Activated CD4-positive, CD25-positive, alpha-beta regulatory T cell treated with anti-CD3 and anti-CD28 coated beads, Interleukin-2, amount 50 U/mL, for 16 hours (primary cell): Measurements from ENCODE around the gene C2CD4A.
"Not testable (repeated sequence)": the region's sequence is repeated elsewhere in the genome, so short reads cannot be mapped to it uniquely, and the experiment has no call there.

Source experiments
- DNase-seq: peaks from one replicate; pipeline ENCODE4 v3.0.0-alpha.2; 2020; ENCODE audit warnings: low read depth, low spot score

Gene C2CD4A

GRCh38 chr15:62066663-62067447, at the start of gene C2CD4A:
Gene C2CD4A, plus strand, starts transcription at chr15:62066977. Its CDS starts 637 bp downstream, at chr15:62067614.
- no peak for DNase-seq

- DNase-seq = no peak
These were observed 46.1 kb upstream of the C2CD4A start for GRCh38 chr15:62020576-62021160.

DNA sequence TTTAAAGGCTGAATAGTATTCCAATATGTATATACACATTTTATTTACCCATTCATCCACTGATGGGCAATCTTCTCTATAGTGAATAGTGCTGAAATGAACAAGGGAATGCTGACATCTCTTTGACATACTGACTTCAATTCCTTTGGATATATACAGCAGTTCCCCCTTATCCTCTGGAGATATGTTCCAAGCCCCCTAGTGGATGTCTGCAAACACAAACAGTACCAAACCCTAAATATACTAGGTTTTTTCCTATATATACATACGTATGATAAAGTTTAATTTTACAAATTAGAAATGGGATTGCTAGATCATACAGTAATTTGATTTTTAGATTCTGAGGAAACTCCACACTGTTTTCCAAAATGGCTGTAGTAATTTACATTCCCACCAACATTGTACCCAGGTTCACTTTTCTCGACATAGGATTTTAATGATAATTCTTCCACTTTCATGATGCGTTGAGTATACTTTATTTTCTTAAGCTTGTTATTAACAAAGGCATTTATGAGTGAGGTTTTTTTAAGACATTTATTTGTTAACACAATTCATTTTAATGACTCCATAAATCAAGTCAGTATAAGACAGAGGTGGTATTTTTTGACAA, 44.7 kb upstream of the C2CD4A start:
- no peak for DNase-seq

DNA sequence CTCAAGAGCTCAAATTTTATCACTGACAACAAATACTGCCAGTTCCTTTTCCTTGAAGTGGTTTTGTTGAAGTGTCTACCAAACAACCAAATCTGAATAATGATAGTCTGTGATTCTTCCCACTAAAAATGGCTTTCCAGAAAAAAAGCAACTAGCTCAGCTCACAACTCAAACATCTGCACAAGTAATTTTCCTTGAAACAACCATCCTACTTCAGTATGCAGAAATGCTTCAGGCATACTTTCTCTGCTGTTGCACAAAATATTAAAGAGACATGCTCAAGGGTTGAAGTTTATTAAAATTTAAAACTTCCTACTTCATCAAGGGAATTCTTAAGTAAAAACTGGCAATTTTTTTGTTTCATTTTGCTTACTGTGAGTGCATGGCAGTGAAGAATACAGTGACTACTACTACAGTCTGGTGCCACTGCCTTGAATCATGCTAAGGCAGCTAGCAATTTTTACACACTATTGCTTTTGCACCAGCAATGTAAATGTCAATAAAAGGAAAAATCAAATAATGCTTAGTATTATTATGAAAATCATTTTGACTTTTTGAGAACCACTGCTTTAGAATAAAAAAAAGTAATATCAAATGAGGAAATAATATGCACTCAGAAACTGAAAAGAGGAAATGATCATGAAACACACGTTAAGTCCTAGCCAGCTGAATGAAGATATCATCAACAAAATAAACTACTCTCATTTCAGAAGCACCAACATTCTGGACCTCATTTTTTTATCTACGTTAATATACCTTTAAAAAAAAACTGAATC, 40.1 kb upstream of the C2CD4A start:
- DNase-seq = no peak

DNA sequence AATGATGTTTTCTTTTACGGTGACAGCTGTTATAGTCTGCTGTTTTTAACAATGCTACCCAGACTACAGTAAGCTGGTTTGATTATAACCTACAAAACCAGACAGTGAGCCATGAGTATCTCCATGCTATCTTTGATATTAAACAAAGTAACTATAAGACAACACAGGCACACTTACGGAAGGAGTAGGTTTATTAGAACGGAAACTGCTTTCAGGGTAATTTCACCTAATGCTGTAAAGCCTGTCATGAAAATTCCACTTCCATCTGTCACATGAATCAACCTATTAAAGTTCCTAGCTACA, 39.6 kb upstream of the C2CD4A start:
- no peak for DNase-seq

DNA sequence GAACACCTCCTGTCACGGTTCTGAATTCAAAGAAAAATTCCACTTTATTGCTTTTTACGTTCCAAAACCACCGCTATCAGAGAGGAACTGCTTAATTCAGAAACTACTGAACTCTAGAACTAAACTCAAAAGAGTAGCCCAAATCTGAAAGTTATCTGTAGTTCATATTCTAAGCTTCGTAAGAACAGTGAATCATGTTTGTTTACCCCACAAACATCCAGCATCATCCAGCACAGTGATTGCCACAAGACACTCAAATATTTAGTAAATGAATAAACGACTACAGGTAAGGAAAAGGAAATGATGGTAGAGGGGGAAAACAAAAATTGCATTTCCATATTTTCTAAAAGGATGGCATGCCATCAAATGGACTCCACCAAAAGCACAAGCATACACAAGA, 38.9 kb upstream of the C2CD4A start:
- no peak for DNase-seq

DNA sequence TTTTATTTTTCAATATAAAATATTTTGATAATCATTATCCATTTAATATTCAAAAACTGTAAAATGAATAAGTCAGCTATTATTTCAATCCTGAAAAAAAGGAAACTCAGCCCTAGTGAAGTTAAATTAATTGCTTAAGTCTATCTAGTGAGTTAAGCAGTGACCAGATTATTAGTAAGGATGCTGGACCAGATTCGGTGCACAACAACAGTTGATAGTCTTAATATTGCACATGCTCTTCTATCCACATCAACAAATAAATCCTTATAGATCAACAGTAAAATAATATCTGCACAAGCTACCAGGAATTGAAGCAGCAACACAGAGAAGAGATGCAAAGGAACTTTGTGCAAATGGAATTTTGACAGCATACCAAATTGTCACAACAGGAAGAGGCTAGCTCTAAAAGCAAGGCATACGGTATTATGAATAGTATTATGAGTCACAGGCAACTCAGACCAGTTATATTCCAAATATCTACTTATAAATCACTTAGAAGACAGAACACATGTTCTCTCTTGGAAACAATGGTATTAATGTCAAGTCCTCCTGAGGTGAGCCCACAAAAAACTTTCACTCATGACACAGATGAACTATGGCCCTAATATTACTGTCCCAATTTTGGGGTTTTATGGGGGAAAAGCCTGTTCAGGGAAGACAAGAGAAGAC, 31.4 kb upstream of the C2CD4A start:
- DNase-seq = no peak

DNA sequence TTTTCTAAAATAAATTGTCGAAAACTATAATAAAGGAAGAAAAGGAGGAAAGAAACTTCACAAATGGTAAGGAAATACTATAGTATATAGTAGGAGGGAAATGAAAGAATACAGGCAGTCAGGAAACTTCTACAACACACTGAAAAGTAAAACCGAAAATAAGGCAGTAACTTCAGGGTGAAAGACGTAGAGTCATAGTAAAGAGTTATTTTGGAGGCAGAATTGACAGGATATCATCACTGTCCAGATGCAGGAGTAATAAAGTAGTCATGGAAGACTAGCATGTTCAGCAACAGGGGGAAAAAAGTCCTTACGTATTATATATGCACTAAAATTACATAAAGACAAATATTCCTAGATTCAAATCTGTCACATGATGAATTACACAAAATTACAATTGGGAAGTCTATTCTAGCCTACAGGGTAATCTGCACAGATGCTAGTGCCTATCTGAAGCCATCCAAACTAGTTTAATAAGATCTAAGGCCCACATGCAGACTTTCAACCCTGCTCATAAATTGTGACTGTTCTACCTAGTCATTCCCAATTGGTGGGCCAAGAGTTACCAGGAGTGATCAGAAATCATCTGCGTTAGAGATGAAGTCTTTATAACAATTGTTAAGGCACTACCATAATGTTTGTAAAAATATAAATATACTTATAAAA, 20.6 kb upstream of the C2CD4A start:
- DNase-seq = no peak

- DNase-seq = no peak
These were observed 19.4 kb upstream of the C2CD4A start for GRCh38 chr15:62047282-62047827.

DNA sequence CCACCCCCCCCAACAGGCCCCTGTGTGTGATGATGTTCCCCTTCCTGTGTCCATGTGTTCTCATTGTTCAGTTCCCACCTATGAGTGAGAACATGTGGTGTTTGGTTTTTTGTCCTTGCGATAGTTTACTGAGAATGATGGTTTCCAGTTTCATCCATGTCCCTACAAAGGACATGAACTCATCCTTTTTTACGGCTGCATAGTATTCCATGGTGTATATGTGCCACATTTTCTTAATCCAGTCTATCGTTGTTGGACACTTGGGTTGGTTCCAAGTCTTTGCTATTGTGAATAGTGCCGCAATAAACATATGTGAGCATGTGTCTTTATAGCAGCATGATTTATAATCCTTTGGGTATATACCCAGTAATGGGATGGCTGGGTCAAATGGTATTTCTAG, 18.5 kb upstream of the C2CD4A start:
- not testable (repeated sequence) for DNase-seq

DNA sequence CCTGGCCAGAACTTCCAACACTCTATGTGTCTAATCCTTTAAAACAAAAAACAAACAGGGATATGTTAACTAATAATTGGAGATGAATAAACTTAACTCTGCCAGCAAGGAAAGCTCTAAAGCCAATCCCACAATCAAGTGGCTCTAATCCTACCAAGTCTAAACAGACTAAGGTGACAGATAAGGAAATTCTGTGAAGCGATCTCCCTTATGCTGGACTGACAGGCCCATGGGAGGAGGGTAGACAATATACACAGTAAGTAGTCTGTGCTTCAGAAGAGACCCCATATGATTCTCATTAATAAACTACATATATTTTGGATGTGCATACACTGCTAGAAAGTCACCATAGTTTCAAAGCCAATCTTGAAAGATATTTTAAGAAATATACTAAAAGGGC, 16.7 kb upstream of the C2CD4A start:
- no peak for DNase-seq

DNA sequence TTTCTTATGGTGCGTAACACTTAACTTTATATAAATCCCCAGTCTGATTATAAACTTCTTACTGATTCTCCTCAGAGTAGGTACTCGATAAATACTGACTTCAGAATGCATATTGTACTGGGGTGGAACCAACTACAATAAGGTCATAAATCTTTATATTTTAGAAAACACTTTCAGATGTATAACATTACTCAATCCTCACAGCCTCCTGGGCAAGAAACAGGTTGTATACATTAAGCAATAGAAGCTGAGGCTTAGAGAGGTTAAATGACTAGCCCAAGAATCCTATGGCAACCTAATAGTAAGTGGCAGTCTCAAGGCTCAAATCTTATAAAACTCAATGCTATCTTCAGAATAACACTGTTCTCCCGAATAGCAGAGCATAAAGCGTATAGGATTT, 15.6 kb upstream of the C2CD4A start:
- DNase-seq = no peak

DNA sequence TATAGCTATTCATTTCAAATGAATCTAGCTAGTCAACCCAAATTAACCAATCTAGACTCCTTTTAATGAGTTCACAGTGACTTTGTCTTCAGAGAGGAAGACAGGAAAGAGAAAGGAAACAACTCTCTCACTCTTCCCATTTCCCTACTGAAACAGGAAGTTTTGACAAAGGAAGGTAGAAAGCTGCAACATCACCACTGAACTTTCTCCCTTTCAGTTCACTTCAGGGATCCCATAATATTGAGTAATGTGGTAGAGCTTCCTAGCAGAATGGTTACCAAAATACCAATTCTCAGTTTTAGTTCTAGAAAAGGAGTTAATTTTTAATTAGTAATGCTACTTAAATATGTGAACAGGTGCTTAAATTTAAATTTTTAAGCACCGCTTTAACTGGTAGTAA, 14.1 kb upstream of the C2CD4A start:
- DNase-seq = no peak

GRCh38 chr15:62053439-62054085, 13.2 kb upstream of the C2CD4A start:
- no peak for DNase-seq

DNA sequence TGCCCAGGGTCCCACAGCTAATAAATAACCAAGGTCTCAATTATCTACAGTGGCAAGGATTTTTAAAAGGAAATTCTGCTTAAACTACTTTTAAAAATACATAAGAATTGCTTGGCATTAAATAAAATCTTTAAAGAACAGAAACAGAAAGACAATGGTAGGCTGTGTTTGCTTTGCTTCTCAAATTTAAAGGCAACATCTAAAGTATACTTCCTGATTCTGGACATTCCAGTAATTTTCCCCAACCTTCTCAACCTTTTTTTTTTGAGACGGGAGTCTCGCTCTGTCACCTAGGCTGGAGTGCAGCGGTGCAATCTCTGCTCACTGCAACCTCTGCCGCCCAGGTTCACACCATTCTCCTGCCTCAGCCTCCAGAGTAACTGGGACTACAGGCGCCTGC, 11.8 kb upstream of the C2CD4A start:
- DNase-seq = no peak

- DNase-seq = no peak
These were observed 9.3 kb upstream of the C2CD4A start for GRCh38 chr15:62057341-62057980.

DNA sequence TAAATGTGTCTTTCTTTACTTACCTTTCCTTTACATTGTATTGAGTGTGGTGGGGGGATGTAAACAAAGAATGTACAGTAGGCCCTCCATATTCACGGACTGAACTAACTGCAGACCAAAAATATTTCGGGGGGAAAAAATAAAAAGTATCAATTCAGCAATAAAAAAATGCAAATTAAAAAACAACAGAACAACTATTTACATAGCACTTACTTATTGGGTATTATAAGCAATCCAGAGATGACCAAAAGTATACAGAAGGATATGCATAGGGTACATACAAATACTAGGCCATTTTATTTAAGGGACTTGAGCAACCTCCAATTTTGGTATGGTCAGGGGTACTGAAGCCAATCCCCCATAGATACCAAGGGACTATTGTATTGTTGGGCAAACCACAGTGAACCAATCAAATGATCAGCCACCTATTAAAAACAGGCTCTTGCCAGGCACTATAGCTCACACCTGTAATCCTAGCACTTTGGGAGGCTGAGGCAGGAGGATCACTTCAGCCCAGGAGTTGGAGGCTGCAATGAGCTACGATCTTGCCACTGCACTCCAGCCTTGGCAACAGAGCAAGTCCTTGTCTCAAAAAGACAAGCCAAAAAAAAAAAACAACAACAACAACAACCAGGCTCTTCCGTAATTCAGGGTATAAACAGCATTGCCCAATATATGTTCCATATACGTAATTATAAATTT, 8.3 kb upstream of the C2CD4A start:
- DNase-seq = no peak

GRCh38 chr15:62059108-62059815, 7.5 kb upstream of the C2CD4A start:
- no peak for DNase-seq

DNA sequence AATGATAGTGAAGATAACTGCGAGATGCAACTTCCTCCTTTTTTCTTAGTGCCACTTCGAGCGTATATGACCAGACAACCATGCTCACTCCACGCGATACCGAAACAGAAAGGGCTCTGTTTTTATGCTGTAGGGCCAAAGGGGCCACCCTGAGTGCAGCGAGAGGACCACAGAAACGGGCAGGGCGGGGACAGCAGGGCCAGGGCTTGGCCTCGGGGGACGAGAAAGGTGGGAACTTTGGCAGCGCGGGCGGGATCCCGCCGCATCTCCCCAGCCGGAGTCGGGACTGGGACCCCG, 7.0 kb upstream of the C2CD4A start:
- peak; percentile 40 for DNase-seq
